ENCODE measurements around the gene LGR6.
A peak's percentile ranks its signal among the peaks of the same experiment; 100 is the strongest.

LGR6 gene

DNA sequence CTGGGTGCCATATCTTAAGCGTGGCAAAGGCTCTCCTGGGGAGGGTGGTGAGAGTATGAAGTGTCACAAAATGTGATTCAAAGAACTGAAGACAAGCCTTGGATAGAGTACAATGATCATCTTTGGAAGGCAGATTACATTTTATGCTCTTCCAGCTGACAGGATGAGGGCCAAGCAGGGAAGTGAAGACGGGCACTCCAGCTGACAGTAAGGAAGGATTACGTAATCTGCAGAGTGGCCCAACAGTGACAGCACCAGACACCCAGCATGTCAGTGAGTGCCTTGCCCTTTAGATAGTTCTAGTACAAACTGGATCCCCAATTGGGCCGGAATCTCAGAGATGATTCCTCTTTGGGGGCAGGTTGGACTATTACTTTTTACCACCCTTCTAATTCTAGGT lies 95.4 kb downstream of the LGR6 start:
- DNase-seq, result no peak

DNA sequence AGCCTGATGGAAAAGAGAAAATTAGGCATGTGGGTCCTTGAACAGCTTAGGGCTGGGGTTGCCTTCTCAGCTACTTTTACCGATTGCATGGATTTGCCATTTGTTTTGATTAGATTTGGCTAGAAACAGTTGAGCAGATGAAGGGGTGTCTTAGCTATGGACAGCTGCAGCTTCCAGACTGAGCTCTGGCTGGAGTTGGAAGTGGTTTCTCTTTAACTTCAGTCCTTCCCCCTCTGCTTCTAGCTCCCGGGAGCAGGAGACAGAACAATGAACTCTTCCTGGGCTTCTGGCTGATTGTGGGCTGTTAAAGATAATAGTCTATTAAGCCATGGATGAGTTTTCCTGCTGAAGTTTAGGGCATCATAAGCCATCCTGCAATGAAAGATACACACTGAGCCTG lies 97.4 kb downstream of the LGR6 start:
- no peak for DNase-seq

GRCh38 chr1:202291961-202292712 lies 98.5 kb downstream of the LGR6 start:
- peak; percentile 81 for DNase-seq

DNA sequence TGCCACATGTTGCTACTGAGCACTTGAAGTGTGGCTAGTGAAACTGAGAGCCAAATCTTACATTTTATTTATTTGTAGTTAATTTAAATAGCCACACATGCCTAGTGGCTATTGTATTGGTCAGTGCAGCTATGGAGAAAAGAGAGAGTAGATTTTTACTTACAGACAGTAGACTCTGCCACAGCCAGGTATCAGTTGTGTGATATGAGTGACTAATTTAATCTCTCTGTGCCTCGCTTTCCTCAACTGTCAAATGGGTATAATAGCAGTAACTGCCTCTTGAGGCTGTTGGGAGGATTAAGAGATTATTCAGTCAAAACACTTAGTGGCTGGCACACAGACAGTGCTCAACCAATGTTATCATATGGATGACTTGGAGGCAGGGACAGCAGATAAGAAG lies 99.2 kb downstream of the LGR6 start:
- DNase-seq, result no peak

DNA sequence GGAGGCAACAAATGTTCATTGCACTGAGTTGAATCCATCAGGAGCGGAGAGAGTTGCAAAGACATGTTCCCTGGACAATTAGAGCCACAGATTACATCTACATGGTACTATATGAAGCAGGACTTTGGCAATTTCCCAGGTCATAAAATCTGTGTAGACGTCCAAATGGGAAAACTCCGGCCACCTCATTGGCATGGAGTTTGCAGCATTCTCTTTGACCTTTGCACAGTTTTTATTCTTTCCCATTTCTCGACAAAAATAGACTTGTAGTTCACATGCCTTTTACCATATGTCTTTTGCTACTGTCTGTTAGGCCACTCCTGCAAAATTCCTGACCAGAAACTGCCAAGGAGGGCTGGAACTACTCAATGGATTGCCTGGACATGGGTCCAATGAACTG lies 100.0 kb downstream of the LGR6 start:
- no peak for DNase-seq

DNA sequence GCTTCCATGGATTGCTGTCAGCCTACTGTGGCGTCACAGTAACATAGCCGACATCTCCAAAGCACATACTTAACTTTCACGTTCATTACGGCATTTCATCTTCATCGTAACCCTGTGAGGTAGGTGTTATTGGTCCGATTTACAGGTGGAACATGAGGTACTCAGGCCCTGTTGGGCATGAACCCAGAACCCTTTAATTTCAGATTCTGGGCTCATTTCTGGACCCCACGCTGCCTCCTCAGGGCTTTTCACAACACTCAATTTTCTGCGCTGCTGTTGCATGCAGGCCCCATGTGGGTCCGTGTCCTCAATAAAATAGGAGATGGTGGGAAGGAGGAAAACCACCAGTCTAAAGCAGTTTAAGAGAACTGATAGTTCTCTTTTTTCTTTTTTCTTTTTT lies 108.6 kb downstream of the LGR6 start:
- DNase-seq, result no peak

DNA sequence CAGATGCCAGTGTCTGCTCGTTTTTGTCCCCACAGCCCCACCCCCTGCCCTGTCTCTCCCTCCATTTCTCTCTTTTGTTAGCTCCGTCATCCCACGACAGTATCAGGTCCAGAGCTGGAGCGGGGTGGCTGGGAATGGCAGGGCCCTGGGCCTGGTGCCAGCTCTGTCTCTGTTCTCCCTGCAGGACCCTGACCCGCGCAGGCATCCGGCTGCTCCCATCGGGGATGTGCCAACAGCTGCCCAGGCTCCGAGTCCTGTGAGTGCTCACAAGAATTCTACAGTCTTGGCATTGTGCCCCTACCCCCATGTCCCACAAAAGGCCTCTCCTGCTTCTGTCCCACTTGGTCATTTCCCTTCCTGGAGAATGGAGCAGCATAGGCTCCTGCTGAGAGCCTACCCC lies 110.8 kb downstream of the LGR6 start:
- no peak for DNase-seq

DNA sequence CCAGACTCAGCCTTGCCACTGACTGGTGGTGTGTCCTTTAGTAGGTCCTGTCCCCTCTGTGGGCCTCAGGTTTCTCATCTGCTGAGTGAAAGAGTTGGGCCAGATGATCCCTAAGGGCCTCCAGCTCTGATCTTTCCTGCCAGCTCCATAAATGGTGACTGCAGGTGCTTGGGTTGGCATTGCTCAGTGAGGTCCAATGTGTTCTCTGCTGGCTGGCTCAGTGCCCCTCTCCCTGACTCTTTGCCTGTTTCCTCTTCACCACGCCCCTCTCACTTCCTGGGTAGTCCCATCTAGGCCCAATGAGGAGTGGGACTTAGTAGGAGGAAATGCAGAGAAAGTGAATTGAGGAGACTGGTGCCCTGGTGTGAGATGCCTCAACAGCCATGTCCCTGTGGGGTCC lies 111.6 kb downstream of the LGR6 start:
- no peak for DNase-seq

DNA sequence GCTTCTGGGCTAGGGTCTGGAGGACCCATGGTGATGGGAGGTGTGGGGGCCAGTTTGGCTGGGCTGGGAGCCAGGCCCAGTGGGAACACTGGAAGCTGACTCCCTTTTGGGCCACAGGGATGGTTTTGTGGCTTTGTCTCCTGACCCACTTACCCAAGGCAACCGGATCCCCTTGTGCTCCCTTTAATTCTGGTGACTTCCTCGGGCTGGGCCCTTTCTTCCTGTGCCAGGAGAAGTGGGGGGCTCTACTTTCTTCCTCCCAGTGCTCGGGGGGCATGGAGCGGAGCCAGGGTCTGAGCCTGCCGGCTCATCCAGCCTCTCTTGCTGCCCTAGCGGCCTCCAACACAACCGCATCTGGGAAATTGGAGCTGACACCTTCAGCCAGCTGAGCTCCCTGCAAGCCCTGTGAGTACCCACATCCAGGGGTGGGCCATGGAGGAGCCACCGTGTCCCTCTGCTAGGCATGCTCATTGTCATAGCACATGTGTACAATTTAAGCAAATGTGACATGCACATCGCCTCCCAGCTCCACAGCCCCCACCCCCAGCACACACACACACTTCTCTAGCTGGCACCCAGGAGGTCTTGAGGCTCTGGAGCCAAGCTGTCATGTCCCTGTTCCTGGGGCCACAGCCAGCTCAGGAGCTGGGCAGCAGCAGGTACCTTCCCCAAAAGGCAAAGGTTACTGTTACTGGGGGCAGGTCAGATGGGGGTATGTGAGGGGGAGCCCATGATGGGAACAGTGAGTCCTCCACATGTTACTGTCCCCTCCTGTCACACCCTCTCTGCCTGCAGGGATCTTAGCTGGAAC lies 113.1 kb downstream of the LGR6 start:
- no peak for DNase-seq

DNA sequence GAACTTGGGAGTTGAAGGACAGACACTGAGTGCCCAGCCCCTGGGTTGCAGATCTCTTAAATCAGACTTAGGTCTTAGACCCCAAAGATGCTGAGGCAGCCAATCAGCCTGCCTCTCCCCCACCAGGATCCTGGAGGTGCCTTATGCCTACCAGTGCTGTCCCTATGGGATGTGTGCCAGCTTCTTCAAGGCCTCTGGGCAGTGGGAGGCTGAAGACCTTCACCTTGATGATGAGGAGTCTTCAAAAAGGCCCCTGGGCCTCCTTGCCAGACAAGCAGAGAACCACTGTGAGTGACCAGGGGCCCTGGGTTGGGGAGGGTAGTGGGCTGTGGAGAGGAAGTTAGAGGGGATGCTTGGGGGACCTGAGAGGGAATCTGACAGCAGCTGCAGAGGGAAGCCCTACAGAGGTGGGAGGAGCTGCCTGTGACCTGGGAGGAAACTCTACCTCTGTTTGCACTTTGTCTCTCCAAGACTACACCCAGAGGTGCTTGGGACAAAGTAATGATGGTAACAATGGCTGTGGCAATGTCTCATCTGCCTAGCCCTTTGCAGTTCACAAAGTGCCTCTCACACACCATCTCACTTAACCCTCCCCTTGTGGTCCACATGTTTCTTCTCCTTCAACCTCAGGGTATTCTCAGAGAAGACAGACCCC lies 116.6 kb downstream of the LGR6 start:
- DNase-seq, result no peak

GRCh38 chr1:202310746-202311145 lies 117.1 kb downstream of the LGR6 start:
- DNase-seq, result no peak

DNA sequence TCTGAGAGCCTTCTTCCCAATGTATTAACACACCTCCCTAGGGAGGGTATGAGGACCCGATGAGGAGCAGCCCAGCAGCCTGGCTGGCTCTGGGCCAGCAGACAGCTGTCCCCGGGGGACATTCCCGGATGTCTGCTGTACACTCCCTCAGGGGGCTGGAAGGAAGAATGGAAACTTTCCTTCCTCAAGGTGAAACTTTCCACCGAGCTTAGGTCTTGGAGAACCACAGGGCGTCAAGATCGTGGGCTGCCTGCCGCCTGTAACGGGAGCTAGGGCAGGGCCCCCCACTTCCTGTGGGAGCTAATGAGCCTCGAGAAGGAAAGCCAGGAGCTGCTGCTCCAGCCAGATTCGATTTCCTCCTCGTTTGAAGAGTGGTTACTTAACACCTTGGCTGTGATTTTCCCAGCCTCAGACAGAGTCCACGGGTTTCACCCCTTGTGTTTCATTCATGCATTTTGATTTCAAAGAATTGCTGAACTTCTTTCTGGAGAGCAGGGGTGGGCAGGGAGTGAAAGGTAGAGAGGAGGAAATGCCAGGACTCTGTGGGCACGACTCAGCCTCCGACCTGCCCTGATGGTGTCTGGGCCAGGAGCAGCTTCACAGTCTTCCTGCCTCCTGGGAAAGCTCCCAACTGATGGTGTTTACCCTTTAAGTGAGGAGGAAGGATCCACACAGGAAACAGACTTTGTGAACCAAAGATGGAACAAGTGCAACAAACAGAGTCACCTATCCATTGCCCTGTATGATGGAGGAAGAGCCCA lies 118.5 kb downstream of the LGR6 start:
- DNase-seq, result peak; percentile 22

DNA sequence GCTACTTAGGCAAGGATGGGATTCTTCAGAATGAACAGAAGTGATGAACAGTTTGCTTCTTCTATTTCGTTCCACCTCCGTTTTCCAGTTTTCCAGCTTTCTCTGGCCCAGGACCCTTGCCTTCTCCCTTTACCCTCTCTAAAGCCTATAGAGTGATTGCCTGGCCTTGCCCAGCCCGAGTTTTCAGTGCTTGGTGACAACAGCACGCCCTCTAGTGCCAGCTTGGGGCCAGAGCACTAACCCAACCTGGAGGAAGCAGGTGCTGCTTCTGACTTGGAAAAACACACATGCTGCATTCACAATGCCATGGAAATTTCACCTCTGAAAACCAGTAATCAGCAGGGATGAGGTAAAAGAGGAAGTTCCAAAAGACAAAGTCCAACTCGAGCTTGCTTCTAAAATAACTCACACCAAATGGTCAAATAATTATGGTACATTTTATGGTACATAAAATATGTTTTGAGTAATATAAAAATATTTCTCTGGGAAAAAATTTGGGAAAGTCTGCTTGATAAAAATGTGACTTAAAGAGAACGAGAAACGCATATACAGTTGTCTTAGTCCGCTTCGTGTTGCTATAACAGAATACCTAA lies 122.1 kb downstream of the LGR6 start:
- peak; percentile 65 for DNase-seq

- DNase-seq, result no peak
Measured at GRCh38 chr1:202316186-202316585, 122.6 kb downstream of the LGR6 start.

DNA sequence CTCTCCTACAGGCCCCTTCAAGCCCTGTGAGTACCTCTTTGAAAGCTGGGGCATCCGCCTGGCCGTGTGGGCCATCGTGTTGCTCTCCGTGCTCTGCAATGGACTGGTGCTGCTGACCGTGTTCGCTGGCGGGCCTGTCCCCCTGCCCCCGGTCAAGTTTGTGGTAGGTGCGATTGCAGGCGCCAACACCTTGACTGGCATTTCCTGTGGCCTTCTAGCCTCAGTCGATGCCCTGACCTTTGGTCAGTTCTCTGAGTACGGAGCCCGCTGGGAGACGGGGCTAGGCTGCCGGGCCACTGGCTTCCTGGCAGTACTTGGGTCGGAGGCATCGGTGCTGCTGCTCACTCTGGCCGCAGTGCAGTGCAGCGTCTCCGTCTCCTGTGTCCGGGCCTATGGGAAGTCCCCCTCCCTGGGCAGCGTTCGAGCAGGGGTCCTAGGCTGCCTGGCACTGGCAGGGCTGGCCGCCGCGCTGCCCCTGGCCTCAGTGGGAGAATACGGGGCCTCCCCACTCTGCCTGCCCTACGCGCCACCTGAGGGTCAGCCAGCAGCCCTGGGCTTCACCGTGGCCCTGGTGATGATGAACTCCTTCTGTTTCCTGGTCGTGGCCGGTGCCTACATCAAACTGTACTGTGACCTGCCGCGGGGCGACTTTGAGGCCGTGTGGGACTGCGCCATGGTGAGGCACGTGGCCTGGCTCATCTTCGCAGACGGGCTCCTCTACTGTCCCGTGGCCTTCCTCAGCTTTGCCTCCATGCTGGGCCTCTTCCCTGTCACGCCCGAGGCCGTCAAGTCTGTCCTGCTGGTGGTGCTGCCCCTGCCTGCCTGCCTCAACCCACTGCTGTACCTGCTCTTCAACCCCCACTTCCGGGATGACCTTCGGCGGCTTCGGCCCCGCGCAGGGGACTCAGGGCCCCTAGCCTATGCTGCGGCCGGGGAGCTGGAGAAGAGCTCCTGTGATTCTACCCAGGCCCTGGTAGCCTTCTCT lies 124.6 kb downstream of the LGR6 start:
- DNase-seq, result no peak

DNA sequence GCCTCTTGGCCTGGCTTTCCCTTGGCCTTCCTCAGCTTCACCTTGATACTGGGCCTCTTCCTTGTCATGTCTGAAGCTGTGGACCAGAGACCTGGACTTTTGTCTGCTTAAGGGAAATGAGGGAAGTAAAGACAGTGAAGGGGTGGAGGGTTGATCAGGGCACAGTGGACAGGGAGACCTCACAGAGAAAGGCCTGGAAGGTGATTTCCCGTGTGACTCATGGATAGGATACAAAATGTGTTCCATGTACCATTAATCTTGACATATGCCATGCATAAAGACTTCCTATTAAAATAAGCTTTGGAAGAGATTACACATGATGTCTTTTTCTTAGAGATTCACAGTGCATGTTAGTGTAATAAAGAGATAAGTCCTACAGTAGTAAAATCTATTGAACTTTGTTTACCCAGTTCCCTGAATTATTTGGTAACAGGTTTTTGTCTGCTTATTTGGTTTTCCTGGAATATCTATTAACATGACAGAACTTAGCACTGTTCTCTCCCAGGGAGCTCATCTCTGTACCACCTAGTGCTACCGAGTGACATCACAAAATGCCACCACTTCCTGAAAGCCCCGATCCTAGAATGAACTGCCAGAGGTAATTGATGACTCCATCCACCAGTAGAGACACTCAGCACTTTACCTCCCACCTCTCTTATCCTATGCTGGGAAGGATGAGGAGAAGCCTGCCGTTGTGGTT lies 125.9 kb downstream of the LGR6 start:
- DNase-seq, result no peak

GRCh38 chr1:202320081-202320405 lies 126.4 kb downstream of the LGR6 start:
- no peak for DNase-seq

- DNase-seq, result no peak
Measured at GRCh38 chr1:202323731-202324130, 130.1 kb downstream of the LGR6 start.

- no peak for DNase-seq
Measured at GRCh38 chr1:202324646-202325045, 131.0 kb downstream of the LGR6 start.

- DNase-seq, result no peak
Measured at GRCh38 chr1:202329891-202330290, 136.3 kb downstream of the LGR6 start.

GRCh38 chr1:202333861-202334260 lies 140.3 kb downstream of the LGR6 start:
- DNase-seq, result no peak

Measured in fibroblast of skin of back (primary cell).